HepG2 (cell line): ENCODE measurements around the gene CLTA. TPM values are rescaled to one million over a fixed set of nuclear protein-coding genes. Genes with fewer than 3 reads are reported as not detected.

ENCODE experiments used
- GATAD2A ChIP-seq: IDR thresholded peaks from 2 replicates; pipeline ENCODE4 v1.6.1; 2016
- MAF1 ChIP-seq: sonication (generic); formaldehyde crosslinking; IDR thresholded peaks from 2 replicates; pipeline ENCODE4 v1.5.0; 2020; ENCODE audit warnings: missing genetic modification reagents, borderline replicate concordance
- MLLT10 ChIP-seq: sonication (generic); formaldehyde crosslinking; IDR thresholded peaks from 2 replicates; pipeline ENCODE4 v1.4.0; 2020; ENCODE audit warnings: missing genetic modification reagents
- PHB2 ChIP-seq: fragments of 450-650 bp; IDR thresholded peaks from 2 replicates; pipeline ENCODE4 v1.6.1; 2018; ENCODE audit not compliant: partially characterized antibody
- ZFP1 ChIP-seq: IDR thresholded peaks from 2 replicates; pipeline ENCODE4 v1.6.1; 2016
- ZNF12 ChIP-seq: sonication (generic); formaldehyde crosslinking; IDR thresholded peaks from 2 replicates; pipeline ENCODE4 v1.5.0; 2020; ENCODE audit warnings: missing genetic modification reagents
- ZNF460 ChIP-seq: sonication (generic); formaldehyde crosslinking; IDR thresholded peaks from 2 replicates; pipeline ENCODE4 v1.5.1; 2020; ENCODE audit warnings: missing genetic modification reagents, mild to moderate bottlenecking, borderline replicate concordance
- ZNF547 ChIP-seq: sonication (generic); formaldehyde crosslinking; IDR thresholded peaks from 2 replicates; pipeline ENCODE4 v1.5.1; 2020; ENCODE audit warnings: mild to moderate bottlenecking, missing genetic modification reagents
- polyA plus RNA-seq, 8 experiments: library from polyadenylated mRNA; depleted of rRNA in 3 of 8; stranded (reverse) in 7 of 8; unstranded in 1 of 8; fragments of >200 nt; fragmentation: Illumina TruSeq in 4 of 8; extraction: Trizol in 4 of 8; gene quantifications; 2 replicates each; pipeline versions ENCODE4 v1.2.1 to v1.2.3, GENCODE V29; 2011 to 2016; ENCODE audit warnings: low read depth in 4 of 8, missing spikeins in 1 of 8, mixed read lengths in 1 of 8; ENCODE audit not compliant: insufficient read depth in 1 of 8
- total RNA-seq, 5 experiments: library from RNA; depleted of rRNA; stranded (reverse); fragments of >200 nt; fragmentation: Illumina TruSeq; extraction: Trizol; gene quantifications; 2 replicates each; pipeline ENCODE4 v1.2.3, GENCODE V29; 2016; ENCODE audit warnings: low read depth in 1 of 5
- TF ChIP-seq, protein P1 (sequence below): sonication (generic); formaldehyde crosslinking; IDR thresholded peaks from 2 replicates; pipeline ENCODE4 v1.8.0; 2022; ENCODE audit warnings: missing genetic modification reagents, low read depth, mild to moderate bottlenecking, borderline replicate concordance
- TF ChIP-seq, protein P2 (sequence below): sonication (generic); formaldehyde crosslinking; IDR thresholded peaks from 2 replicates; pipeline ENCODE4 v1.4.0; 2020; ENCODE audit warnings: missing genetic modification reagents
- TF ChIP-seq, protein P3 (sequence below): sonication (generic); formaldehyde crosslinking; conservative IDR thresholded peaks from 2 replicates; pipeline ENCODE4 v1.8.0; 2022; ENCODE audit warnings: mild to moderate bottlenecking, moderate library complexity, missing genetic modification reagents

Gene CLTA
- total and polyA plus RNA-seq, 2 of the 13 experiments (the other 11 are each of a cell fraction or from before 2014, with no cell fraction given), result 143 to 222 TPM

DNA sequence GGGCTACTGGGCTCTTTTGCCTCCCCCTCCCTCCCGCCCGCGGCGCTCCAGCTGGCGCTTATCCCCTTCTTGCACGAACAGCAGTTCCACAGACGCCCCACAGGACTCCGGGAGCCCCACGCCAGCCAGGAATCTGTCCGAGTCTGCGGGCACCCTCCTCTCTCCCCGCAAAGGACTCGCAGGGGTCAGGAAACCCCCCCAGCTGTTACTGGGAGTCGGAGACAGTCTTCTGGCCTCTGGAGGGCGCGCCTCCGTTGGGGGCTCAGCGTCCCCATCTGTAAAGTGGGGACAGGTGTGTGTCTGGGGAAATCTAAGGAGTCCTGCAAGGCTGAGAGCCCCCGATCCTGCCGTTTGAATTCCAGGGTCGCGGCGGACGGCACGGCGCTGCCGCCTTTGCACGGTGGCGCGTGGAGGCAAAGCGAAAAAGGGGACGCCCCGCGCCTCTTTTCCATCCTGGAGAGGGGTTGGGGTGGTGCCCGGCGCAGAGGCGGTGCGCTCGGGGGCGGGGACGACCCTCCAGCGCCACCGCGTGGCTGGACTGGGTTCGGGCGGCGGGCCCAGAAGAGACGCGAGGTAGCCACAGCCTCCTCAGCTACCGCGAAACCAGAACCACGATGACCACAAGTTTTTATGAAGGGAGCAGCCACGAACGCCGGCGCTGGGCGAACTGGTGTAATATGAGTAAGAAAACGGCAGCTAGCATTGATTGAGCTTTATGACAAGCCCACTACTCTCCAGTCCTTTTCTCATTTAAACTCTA is 24.4 kb upstream of the CLTA start (continued):
- TF ChIP-seq, protein P1, sequence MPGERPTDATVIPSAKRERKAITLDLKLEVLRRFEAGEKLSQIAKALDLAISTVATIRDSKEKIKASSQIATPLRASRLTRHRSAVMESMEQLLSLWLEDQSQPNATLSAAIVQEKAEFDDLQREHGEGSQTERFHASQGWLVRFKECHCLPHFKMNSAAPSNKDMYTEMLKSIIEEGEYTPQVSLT (CRISPR knock-in tag), result no peak
- TF ChIP-seq PHB2, result no peak
- TF ChIP-seq MAF1 (CRISPR knock-in tag), result no peak
- TF ChIP-seq, protein P2, sequence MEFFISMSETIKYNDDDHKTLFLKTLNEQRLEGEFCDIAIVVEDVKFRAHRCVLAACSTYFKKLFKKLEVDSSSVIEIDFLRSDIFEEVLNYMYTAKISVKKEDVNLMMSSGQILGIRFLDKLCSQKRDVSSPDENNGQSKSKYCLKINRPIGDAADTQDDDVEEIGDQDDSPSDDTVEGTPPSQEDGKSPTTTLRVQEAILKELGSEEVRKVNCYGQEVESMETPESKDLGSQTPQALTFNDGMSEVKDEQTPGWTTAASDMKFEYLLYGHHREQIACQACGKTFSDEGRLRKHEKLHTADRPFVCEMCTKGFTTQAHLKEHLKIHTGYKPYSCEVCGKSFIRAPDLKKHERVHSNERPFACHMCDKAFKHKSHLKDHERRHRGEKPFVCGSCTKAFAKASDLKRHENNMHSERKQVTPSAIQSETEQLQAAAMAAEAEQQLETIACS (CRISPR knock-in tag), result no peak
- TF ChIP-seq ZNF12 (CRISPR knock-in tag), result no peak
- no peak for TF ChIP-seq ZNF460
- no peak for TF ChIP-seq GATAD2A (CRISPR knock-in tag)
- no peak for TF ChIP-seq MLLT10 (CRISPR knock-in tag)
- TF ChIP-seq, protein P3, sequence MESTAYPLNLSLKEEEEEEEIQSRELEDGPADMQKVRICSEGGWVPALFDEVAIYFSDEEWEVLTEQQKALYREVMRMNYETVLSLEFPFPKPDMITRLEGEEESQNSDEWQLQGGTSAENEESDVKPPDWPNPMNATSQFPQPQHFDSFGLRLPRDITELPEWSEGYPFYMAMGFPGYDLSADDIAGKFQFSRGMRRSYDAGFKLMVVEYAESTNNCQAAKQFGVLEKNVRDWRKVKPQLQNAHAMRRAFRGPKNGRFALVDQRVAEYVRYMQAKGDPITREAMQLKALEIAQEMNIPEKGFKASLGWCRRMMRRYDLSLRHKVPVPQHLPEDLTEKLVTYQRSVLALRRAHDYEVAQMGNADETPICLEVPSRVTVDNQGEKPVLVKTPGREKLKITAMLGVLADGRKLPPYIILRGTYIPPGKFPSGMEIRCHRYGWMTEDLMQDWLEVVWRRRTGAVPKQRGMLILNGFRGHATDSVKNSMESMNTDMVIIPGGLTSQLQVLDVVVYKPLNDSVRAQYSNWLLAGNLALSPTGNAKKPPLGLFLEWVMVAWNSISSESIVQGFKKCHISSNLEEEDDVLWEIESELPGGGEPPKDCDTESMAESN (CRISPR knock-in tag), result 0 out of 2 replicates have a peak, but pooled peaks have one; percentile 51
- peak; percentile 68; the same call in 1 of the 2 replicates for TF ChIP-seq ZNF547 (CRISPR knock-in tag)
- no peak for TF ChIP-seq ZFP1 (CRISPR knock-in tag)
